A673 (cell line): ENCODE measurements around the gene CABLES1. TPM values are rescaled to one million over a fixed set of nuclear protein-coding genes. Genes with fewer than 3 reads are reported as not detected.

ENCODE experiments used
- BruUV-seq: library from RNA; stranded (reverse); fragments of 400-500 nt; replicated peaks from 2 replicates; lab custom pipeline; 2021; lab: Mats Ljungman, UMichigan
- CTCF ChIA-PET: fragments of 300-600 bp; sonication (Branson Sonifier 250); formaldehyde crosslinking; loops from one replicate; lab custom pipeline; 2022; ENCODE audit warnings: antibody characterized with exemption; lab: Charles Lee
- POLR2A ChIA-PET: fragments of 300-600 bp; sonication (Branson Sonifier 250); formaldehyde crosslinking; loops from one replicate; lab custom pipeline; 2022; ENCODE audit warnings: antibody characterized with exemption; ENCODE audit not compliant: low non-redundant PET; lab: Charles Lee
- DNase-seq: peaks from one replicate; pipeline ENCODE4 v3.0.0-alpha.2; 2015; ENCODE audit warnings: low spot score
- H3K27ac ChIP-seq: fragments of 200-600 bp; sonication (generic); 2 replicates; pipeline ENCODE4 v1.5.1; 2016; ENCODE audit warnings: mixed run types, low read depth, mild to moderate bottlenecking, mixed read lengths, antibody characterized with exemption, low read length; ENCODE audit not compliant: poor library complexity, severe bottlenecking
- H3K27me3 ChIP-seq: fragments of 200-600 bp; sonication (generic); replicated peaks from 2 replicates; pipeline ENCODE4 v1.6.1; 2017; ENCODE audit warnings: mixed run types, low read depth, mild to moderate bottlenecking, mixed read lengths, antibody characterized with exemption, low read length; ENCODE audit not compliant: insufficient read depth, poor library complexity
- H3K36me3 ChIP-seq: fragments of 200-600 bp; sonication (generic); 2 replicates; pipeline ENCODE4 v1.6.1; 2016; ENCODE audit warnings: mixed run types, mild to moderate bottlenecking, mixed read lengths, antibody characterized with exemption, low read length; ENCODE audit not compliant: insufficient read depth, poor library complexity, severe bottlenecking
- H3K4me1 ChIP-seq: fragments of 200-600 bp; sonication (generic); 2 replicates; pipeline ENCODE4 v1.6.1; 2017; ENCODE audit warnings: mixed run types, mild to moderate bottlenecking, mixed read lengths, antibody characterized with exemption, low read length; ENCODE audit not compliant: insufficient read depth, poor library complexity, severe bottlenecking
- H3K4me3 ChIP-seq: fragments of 200-600 bp; sonication (generic); 2 replicates; pipeline ENCODE4 v1.5.1; 2016; ENCODE audit warnings: low read depth, mixed run types, mild to moderate bottlenecking, mixed read lengths, low read length; ENCODE audit not compliant: poor library complexity, severe bottlenecking
- H3K9me3 ChIP-seq: fragments of 200-600 bp; sonication (generic); 2 replicates; pipeline ENCODE4 v1.6.1; 2016; ENCODE audit warnings: mixed run types, low read depth, mild to moderate bottlenecking, mixed read lengths, antibody characterized with exemption, low read length; ENCODE audit not compliant: poor library complexity, severe bottlenecking
- EZH2 ChIP-seq: fragments of 200-600 bp; sonication (generic); IDR thresholded peaks from 2 replicates; pipeline ENCODE4 v1.6.1; 2017; ENCODE audit warnings: borderline replicate concordance, low read depth, mild to moderate bottlenecking, mixed read lengths, antibody characterized with exemption, low read length; ENCODE audit not compliant: poor library complexity, severe bottlenecking
- intact Hi-C: fragments of 100-400 bp; cut with micrococcal nuclease; formaldehyde crosslinking; loops from one replicate; pipeline ENCODE4 v1.10.0; 2022; ENCODE audit not compliant: unreplicated experiment
- total RNA-seq: library from RNA; stranded (reverse); gene quantifications from 2 replicates; pipeline ENCODE4 v1.2.3, GENCODE V29; 2021
- TF ChIP-seq, protein P1 (sequence below): fragments of 300-800, 200-600 bp; sonication (generic); conservative IDR thresholded peaks from 2 replicates; pipeline ENCODE4 v1.5.1; 2017; ENCODE audit warnings: low read depth, mild to moderate bottlenecking, antibody characterized with exemption, low read length, moderate library complexity, mixed read lengths

The CABLES1 gene
- total RNA-seq, 1 experiment from 2014 or later, result 7.2 TPM

DNA sequence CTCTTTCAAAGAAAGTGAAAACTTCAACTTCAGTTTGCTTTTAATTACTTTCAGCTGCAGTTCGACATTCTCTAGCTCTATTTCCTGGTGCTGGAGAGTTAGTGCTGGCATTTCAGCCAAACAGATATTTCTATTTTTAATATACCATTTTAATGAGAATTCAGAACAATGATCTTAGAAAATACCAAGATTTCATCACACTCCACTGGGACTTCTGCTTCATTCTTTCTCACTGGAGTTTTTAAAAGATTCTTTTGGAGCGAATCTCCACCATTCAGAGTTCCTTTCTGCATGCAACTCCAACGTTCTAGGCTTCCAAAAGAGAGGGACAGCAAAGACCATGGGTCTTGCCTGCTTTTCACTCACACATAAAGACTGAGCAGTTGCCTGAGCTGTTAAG, 94.2 kb downstream of the CABLES1 start:
- POLR2A ChIA-PET, result no interaction called here
- intact Hi-C loops, result no loop called here
- DNase-seq, result no peak
- no peak overlapping the region for H3K4me3 ChIP-seq
- peaks cover 51% of the 10 kb centered on the region for H3K4me1 ChIP-seq
- H3K27me3 ChIP-seq, result no peaks in the 10 kb centered on the region
- no peak overlapping the region for H3K27ac ChIP-seq
- CTCF ChIA-PET, result no interaction called here
- no peaks in the 10 kb centered on the region for H3K36me3 ChIP-seq
- H3K9me3 ChIP-seq, result no peaks in the 10 kb centered on the region
- no TSS peak for BruUV-seq
- TF ChIP-seq, protein P1, sequence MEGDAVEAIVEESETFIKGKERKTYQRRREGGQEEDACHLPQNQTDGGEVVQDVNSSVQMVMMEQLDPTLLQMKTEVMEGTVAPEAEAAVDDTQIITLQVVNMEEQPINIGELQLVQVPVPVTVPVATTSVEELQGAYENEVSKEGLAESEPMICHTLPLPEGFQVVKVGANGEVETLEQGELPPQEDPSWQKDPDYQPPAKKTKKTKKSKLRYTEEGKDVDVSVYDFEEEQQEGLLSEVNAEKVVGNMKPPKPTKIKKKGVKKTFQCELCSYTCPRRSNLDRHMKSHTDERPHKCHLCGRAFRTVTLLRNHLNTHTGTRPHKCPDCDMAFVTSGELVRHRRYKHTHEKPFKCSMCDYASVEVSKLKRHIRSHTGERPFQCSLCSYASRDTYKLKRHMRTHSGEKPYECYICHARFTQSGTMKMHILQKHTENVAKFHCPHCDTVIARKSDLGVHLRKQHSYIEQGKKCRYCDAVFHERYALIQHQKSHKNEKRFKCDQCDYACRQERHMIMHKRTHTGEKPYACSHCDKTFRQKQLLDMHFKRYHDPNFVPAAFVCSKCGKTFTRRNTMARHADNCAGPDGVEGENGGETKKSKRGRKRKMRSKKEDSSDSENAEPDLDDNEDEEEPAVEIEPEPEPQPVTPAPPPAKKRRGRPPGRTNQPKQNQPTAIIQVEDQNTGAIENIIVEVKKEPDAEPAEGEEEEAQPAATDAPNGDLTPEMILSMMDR, result no peak
- no peak for TF ChIP-seq EZH2

DNA sequence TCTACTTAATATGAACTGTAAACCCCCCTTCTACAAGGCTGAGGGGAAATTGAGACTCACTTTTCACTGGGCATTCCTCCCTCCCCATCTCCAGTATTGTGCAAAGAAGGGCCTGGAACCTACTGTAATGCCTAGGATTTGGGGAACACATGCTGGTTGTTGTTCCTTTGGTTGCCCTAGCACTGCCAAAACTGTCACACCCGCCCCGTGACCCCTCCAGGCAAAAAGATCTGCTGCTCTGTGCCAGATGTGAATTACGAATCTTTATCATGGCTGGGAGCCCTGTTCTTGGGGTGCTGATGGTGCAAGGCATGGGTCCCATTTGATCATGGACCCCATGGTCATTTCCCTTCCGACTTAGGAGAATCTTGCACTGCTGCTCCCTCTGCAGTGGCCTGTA, 95.4 kb downstream of the CABLES1 start:
- BruUV-seq, result no TSS peak
- Histone ChIP-seq H3K9me3 (no peaks in the 10 kb centered on the region), H3K27ac (no peak overlapping the region), H3K36me3 (no peaks in the 10 kb centered on the region), H3K4me3 (no peak overlapping the region), H3K4me1 (peaks cover 51% of the 10 kb centered on the region), H3K27me3 (no peaks in the 10 kb centered on the region)
- POLR2A ChIA-PET, result no interaction called here
- CTCF ChIA-PET, result no interaction called here
- DNase-seq, result no peak
- TF ChIP-seq EZH2, result no peak
- TF ChIP-seq, protein P1, result no peak
- intact Hi-C loops, result no loop called here

DNA sequence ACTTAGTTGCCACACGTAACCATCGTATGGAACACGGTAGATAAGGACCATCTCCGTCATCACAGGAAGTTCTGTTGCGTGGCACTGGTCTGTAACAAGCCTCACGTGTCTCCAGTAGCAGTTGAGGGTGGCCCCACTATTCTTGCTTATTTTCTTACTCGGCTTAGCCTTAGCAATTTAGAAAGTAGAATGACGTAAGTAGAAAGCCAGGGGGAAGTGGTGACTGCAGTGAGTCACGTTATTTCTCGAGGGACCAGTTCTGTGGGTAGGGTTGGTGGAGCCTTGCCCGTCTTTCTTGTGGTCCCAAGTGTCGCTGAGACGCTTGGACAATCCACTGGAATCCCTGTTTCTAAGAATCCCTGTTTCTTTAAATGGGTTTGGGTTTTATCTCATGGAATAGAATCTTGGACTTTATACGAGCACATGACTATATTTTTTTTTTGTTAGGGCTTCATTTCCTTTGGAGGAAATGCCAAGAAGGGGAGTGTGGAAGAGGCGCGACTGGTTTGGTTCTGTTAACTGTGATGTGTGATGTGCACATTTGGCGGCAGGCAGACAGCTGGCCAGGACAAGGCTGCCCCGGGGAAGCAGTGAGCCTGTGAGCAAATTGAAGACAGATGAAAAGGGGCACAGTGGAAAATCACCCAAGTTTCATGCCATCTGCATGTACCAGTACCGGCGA, 96.2 kb downstream of the CABLES1 start:
- CTCF ChIA-PET, result no interaction called here
- BruUV-seq, result no TSS peak
- DNase-seq, result peak; percentile 86

More for the DNA sequence above, 96.2 kb downstream of the CABLES1 start:
- Histone ChIP-seq H3K4me3 (no peak overlapping the region), H3K36me3 (no peaks in the 10 kb centered on the region), H3K4me1 (peaks cover 51% of the 10 kb centered on the region), H3K9me3 (no peaks in the 10 kb centered on the region), H3K27me3 (no peaks in the 10 kb centered on the region), H3K27ac (no peak overlapping the region)
- POLR2A ChIA-PET, result no interaction called here
- intact Hi-C loops, result no loop called here
- TF ChIP-seq, protein P1, result no peak
- TF ChIP-seq EZH2, result no peak
